ENCODE results near the gene STIM2.
"Not testable (repeated sequence)": the region's sequence is repeated elsewhere in the genome, so short reads cannot be mapped to it uniquely, and the experiment has no call there.

Gene STIM2

GRCh38 chr4:27005905-27006590 is 145.4 kb downstream of the STIM2 start:
- DNase-seq: no peak

DNA sequence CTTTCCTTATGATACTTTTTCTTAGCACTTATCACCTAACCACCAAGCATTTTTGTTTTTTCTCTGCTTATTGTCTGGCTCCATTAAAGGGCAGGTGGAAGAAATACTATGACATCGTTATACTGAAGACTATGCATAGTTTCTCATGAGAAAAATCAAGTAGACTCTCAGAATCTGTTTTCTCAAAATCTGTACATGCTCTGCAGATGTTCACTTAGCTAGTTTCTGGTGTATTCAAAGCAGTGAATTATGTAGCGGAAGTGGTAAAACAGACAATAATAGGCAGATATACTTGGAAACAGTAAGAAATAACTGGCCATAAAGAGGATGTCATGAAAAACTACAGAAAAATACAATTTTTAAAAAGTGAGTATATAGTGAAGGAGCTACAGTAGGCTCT is 146.0 kb downstream of the STIM2 start:
- DNase-seq: no peak

- DNase-seq: no peak
These were observed 146.9 kb downstream of the STIM2 start for GRCh38 chr4:27007507-27007906.

DNA sequence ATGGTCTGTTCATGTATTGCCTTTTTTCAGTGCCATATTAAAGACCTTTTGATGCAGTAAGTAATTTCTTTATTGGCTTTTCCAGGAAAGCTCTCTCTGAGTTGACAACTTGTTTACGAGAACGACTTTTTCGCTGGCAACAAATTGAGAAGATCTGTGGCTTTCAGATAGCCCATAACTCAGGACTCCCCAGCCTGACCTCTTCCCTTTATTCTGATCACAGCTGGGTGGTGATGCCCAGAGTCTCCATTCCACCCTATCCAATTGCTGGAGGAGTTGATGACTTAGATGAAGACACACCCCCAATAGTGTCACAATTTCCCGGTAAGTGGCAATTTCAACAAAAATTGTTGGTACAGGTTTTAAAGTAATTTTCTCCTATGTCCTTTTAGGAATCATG is 148.0 kb downstream of the STIM2 start:
- no peak for DNase-seq

- DNase-seq: no peak
These were observed 148.9 kb downstream of the STIM2 start for GRCh38 chr4:27009539-27009938.

- peak; percentile 3 for DNase-seq
These were observed 149.8 kb downstream of the STIM2 start for GRCh38 chr4:27010334-27010940.

DNA sequence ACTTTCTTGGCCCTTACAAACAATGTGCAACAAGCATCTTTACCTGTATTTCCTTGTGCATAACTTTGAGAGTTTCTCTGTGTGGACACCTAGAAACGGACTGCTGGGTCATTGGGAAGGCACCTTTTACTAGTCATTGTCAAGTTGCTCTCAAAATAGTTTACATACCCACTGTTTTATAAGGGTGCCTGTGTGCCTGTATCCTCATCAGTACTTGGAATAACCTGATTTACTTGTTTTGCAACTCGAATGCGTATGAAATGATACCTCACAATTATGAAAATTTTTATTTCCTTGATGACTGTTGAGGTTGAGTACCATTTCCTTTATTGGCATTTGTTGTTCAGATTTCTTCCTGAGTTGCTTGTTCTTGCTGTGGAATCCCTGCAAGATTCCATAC is 150.8 kb downstream of the STIM2 start:
- DNase-seq: no peak

DNA sequence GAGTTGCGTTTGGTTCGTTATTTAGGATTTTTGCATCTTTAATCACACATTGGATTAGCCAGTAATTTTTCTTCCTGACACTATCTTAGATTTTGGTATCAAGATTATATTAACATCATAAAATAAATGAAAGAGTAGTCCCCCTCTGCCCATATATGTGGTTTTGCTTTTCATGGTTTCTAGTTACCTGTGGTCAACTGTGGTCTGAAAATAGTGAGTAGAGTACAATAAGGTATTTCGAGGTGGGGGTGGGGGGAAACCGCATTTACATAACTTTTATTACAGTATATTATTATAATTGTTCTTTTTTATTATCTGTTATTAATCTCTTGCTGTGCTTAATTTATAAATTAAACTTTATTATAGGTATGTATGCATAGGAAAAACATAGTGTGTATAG is 152.4 kb downstream of the STIM2 start:
- DNase-seq: no peak

DNA sequence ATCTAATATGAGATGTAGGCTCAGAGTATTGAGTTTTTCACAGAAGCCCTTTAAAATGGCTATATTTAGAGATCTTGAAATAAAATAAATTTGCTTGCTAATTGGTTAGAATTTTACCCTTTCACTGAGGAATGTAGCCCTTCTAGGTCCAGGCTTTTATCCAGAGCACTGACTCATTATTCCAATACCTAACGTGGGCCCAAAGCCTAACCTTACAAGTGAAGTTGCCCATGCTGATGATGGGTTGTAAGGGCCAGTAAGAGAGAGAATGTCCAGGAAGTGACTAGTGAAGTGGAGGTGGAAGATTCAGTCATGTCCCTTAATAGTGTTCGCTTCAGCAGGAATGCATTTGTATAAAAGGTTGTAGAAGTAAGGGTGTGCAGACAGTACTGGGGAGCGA is 155.9 kb downstream of the STIM2 start:
- no peak for DNase-seq

GRCh38 chr4:27017623-27018022 is 157.0 kb downstream of the STIM2 start:
- no peak for DNase-seq

DNA sequence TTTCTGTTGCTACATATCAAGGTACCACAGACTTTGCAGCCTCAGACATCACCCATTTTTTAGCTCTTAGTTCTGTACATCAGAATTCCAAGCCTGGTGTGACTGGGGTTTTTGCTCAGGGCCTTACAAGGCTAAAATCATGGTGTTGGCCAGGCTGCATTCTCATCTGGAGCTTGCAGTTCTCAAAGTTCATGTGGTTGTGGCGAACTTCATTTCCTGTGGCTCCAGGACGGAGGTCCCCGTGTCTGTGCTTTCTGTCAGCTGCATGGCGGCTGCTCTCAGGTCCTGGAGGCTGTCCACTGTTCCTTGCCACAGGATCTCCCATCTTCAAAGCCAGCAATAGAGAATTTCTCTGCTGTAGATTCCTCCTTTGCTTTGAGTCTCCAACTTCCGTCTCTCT is 157.4 kb downstream of the STIM2 start:
- no peak for DNase-seq

- DNase-seq: no peak
These were observed 158.3 kb downstream of the STIM2 start for GRCh38 chr4:27018910-27019309.

- DNase-seq: no peak
These were observed 159.1 kb downstream of the STIM2 start for GRCh38 chr4:27019766-27020165.

GRCh38 chr4:27020203-27020602 is 159.6 kb downstream of the STIM2 start:
- DNase-seq: no peak

DNA sequence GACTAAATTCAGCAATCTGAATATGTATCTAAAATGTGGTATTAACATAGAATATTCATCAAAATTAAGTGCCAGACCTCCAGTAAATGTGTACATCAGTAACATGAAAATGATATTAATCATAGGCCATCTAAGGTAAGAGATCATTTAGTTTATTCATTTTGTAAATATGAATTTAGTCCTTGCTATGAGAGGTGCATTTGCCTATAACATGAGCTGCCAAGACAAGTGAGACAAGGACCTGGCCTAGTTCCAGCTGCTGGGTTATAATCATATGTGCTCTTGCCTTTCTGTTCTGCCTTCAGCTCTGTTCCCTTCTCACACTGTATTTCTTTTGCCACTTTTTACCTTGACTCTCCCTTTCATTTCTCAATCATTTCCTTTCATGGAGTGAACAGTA is 160.0 kb downstream of the STIM2 start:
- DNase-seq: no peak

- no peak for DNase-seq
These were observed 162.3 kb downstream of the STIM2 start for GRCh38 chr4:27022963-27023362.

GRCh38 chr4:27023366-27023765 is 162.7 kb downstream of the STIM2 start:
- DNase-seq: no peak

GRCh38 chr4:27024805-27025204 is 164.2 kb downstream of the STIM2 start:
- no peak for DNase-seq

DNA sequence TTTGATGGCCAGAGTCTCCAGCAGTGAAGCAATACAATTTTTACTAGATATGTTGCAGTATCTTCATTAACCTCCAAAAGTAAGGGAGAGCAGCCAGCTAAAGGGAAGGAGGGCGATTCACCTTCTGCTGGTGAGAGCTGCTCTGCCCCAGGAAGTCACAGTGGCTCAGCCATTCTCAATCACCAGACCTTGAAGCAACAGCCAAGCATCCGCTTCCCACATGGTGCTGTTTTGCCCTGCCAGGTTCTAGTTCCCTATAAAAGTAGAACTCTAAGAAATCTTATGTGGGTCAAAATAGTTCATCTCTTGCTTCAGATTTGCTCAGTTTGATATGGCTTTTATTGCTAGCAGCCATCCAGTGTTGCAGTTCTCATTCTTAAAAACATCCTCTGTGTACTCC is 166.8 kb downstream of the STIM2 start:
- DNase-seq: no peak

DNA sequence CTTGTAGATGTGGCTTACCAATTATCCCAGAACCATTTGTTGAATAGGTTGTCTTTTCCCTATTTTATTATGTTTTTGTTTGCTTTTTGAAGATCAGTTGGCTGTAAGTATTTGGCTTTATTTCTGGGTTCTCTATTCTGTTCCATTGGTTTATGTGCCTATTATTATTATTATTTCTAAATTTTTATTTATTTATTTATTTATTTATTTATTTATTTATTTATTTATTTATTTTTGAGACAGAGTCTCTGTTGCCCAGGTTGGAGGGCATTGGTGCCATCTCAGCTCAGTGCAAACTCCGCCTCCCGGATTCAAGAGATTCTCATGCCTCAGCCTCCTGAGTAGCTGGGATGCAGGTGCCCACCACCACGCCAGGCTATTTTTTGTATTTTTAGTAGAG is 174.5 kb downstream of the STIM2 start:
- not testable (repeated sequence) for DNase-seq

GRCh38 chr4:27040356-27040755 is 179.7 kb downstream of the STIM2 start:
- DNase-seq: no peak

GRCh38 chr4:27042411-27042810 is 181.8 kb downstream of the STIM2 start:
- DNase-seq: no peak

DNA sequence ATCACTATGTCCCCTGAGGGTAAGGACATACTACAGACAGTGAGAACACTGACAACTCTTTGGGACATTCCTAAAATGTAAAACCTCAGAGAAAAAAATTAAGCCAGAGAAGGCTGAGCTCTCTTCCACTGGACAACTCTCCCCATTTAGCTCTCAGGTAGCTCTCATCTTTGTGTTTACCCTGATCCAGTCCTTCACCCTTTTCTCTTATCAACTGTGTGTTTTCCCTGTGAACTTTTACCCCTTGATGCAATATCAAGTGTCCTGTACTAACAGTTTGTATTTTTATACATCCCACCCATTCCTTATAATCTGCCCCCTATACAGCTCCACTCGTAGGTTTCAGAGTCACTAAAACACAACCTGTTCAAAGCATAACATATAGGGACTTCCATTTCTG is 182.6 kb downstream of the STIM2 start:
- no peak for DNase-seq

- no peak for DNase-seq
These were observed 186.2 kb downstream of the STIM2 start for GRCh38 chr4:27046851-27047250.

All from SIG-M5 (cell line).